ENCODE measurements around the gene PIH1D1. TPM values are rescaled to one million over a fixed set of nuclear protein-coding genes. Genes with fewer than 3 reads are reported as not detected.
A peak's percentile ranks its signal among the peaks of the same experiment; 100 is the strongest.

The PIH1D1 gene
- total and polyA plus RNA-seq, 8 donors, result 58.9 to 193 (median 87.5) TPM

- intact Hi-C loops (cut with DNase I; ENCODE audit: low total_unique reads), result no loop called here
- peak in 1 of 2 donors; percentile 10 for DNase-seq
- H3K36me3 ChIP-seq, result peaks cover 0 to 32% (median 16%) of the 10 kb centered on the region in 4 donors
- H3K9me3 ChIP-seq, result no peaks in the 10 kb centered on the region
- WGBS, 5 donors, result 85 to 95% (median 94%) methylated on average over 8 to 14 of the region's 14 CpGs
- TF ChIP-seq EP300 (IDR thresholded peaks at IDR 0.05) (no peak), POLR2AphosphoS5 (IDR thresholded peaks at IDR 0.05) (no peak), POLR2A (IDR thresholded peaks at IDR 0.05) (no peak), CTCF (IDR thresholded peaks at IDR 0.05) (no peak)
- no peaks in the 10 kb centered on the region for H3K27me3 ChIP-seq
- H3K4me3 ChIP-seq, result no peak overlapping the region
- peaks cover 0 to 27% (median 13%) of the 10 kb centered on the region in 4 donors for H3K4me1 ChIP-seq
- no peak overlapping the region for H3K27ac ChIP-seq
Measured at GRCh38 chr19:49479975-49480628, 28.5 kb upstream of the PIH1D1 start.

GRCh38 chr19:49475995-49476880 lies 24.6 kb upstream of the PIH1D1 start:
- intact Hi-C loops (cut with DNase I; ENCODE audit: low total_unique reads), result no loop called here
- 41 to 58% (median 47%) methylated on average over 24 to 27 of the region's 27 CpGs for WGBS, 5 donors
- H3K27me3 ChIP-seq, result no peaks in the 10 kb centered on the region
- H3K9me3 ChIP-seq, result no peaks in the 10 kb centered on the region
- TF ChIP-seq POLR2AphosphoS5 (IDR thresholded peaks at IDR 0.05), result no peak
- TF ChIP-seq POLR2A (IDR thresholded peaks at IDR 0.05), result no peak
- TF ChIP-seq EP300 (IDR thresholded peaks at IDR 0.05), result no peak
- TF ChIP-seq CTCF (IDR thresholded peaks at IDR 0.05), result peak in 3 of 7 experiments; percentile 21 to 29 (median 23)
- peaks cover 6 to 48% (median 35%) of the 10 kb centered on the region in 4 donors for H3K4me1 ChIP-seq
- peaks cover 0 to 6% (median 4%) of the 10 kb centered on the region in 4 donors for H3K36me3 ChIP-seq
- H3K4me3 ChIP-seq, result peak overlapping the region in 1 of 4 donors; percentile 70
- H3K27ac ChIP-seq, result peak overlapping the region in 4 of 5 donors; percentile 85 to 92 (median 88)
- DNase-seq, result peak in 1 of 2 donors; percentile 85

- Histone ChIP-seq H3K27me3 (no peaks in the 10 kb centered on the region), H3K4me3 (peak overlapping the region; percentile 0 to 89 (median 70)), H3K36me3 (peaks cover 0 to 4% (median 4%) of the 10 kb centered on the region in 4 donors), H3K4me1 (peaks cover 6 to 48% (median 35%) of the 10 kb centered on the region in 4 donors), H3K27ac (peak overlapping the region; percentile 5 to 92 (median 88)), H3K9me3 (no peaks in the 10 kb centered on the region)
- peak in 1 of 2 donors; percentile 53 for DNase-seq
- WGBS, 5 donors, result 54 to 70% (median 64%) methylated on average over 15 of the region's 15 CpGs
- intact Hi-C loops (cut with DNase I; ENCODE audit: low total_unique reads), result no loop called here
- no peak for TF ChIP-seq EP300 (IDR thresholded peaks at IDR 0.05)
- no peak for TF ChIP-seq POLR2A (IDR thresholded peaks at IDR 0.05)
- TF ChIP-seq POLR2AphosphoS5 (IDR thresholded peaks at IDR 0.05), result no peak
- no peak for TF ChIP-seq CTCF (IDR thresholded peaks at IDR 0.05)
Measured at GRCh38 chr19:49475191-49475917, 23.7 kb upstream of the PIH1D1 start.

GRCh38 chr19:49474542-49474924 lies 22.9 kb upstream of the PIH1D1 start:
- Histone ChIP-seq H3K27ac (peak overlapping the region; percentile 59 to 92 (median 88)), H3K4me3 (peak overlapping the region; percentile 67 to 89 (median 70)), H3K36me3 (peaks cover 0 to 8% (median 7%) of the 10 kb centered on the region in 4 donors), H3K27me3 (no peaks in the 10 kb centered on the region), H3K9me3 (no peaks in the 10 kb centered on the region), H3K4me1 (peaks cover 6 to 55% (median 35%) of the 10 kb centered on the region in 4 donors)
- 9 to 21% (median 13%) methylated on average over 11 of the region's 11 CpGs for WGBS, 5 donors
- TF ChIP-seq EP300 (IDR thresholded peaks at IDR 0.05) (no peak), POLR2A (IDR thresholded peaks at IDR 0.05) (no peak), CTCF (IDR thresholded peaks at IDR 0.05) (no peak)
- intact Hi-C loops (cut with DNase I; ENCODE audit: low total_unique reads), result no loop called here
- DNase-seq, result no peak
